Activated B cell treated with CpG ODN at 0.5 μM for 24 hours (primary cell): ENCODE data around the gene GRIK4. TPM values are rescaled to one million over a fixed set of nuclear protein-coding genes. Genes with fewer than 3 reads are reported as not detected.

Source experiments
- ATAC-seq: fragments of 200-7000 bp; cut with Tn5 transposase; one replicate; pipeline ENCODE4 v1.10.0; 2021; ENCODE audit warnings: low read depth, mild to moderate bottlenecking, moderate library complexity
- CTCF ChIA-PET: fragments of 350-600 bp; sonication (Branson Sonifier 250); formaldehyde crosslinking; loops from one replicate; lab custom pipeline; 2021; ENCODE audit warnings: antibody characterized with exemption; lab: Charles Lee
- POLR2A ChIA-PET: fragments of 350-600 bp; sonication (Branson Sonifier 250); formaldehyde crosslinking; loops from one replicate; lab custom pipeline; 2021; ENCODE audit warnings: antibody characterized with exemption; lab: Charles Lee
- DNase-seq: peaks from one replicate; pipeline ENCODE4 v3.0.0; 2022
- H3K27ac Mint-ChIP-seq: one replicate; pipeline ENCODE4 v1.8.0; 2020; ENCODE audit warnings: mixed read lengths
- H3K27me3 Mint-ChIP-seq: one replicate; pipeline ENCODE4 v1.8.0; 2021; ENCODE audit warnings: mixed read lengths
- H3K36me3 Mint-ChIP-seq: one replicate; pipeline ENCODE4 v1.8.0; 2021; ENCODE audit warnings: low read depth, mixed read lengths
- H3K4me1 Mint-ChIP-seq: one replicate; pipeline ENCODE4 v1.8.0; 2021; ENCODE audit warnings: mixed read lengths
- H3K4me3 Mint-ChIP-seq: one replicate; pipeline ENCODE4 v1.8.0; 2020; ENCODE audit warnings: mild to moderate bottlenecking, mixed read lengths
- H3K9me3 Mint-ChIP-seq: one replicate; pipeline ENCODE4 v1.8.0; 2020; ENCODE audit warnings: mixed read lengths
- CTCF ChIP-seq: fragments of 200-600 bp; IDR thresholded peaks from one replicate; pipeline ENCODE4 v1.8.0; 2022; ENCODE audit warnings: antibody characterized with exemption, mild to moderate bottlenecking
- intact Hi-C: fragments of 100-400 bp; cut with micrococcal nuclease; formaldehyde crosslinking; loops from one replicate; pipeline ENCODE4 v1.15.1; 2024
- total RNA-seq: library from RNA; stranded (reverse); gene quantifications from 2 replicates; pipeline ENCODE4 v1.2.3, GENCODE V29; 2022

The GRIK4 gene
- total RNA-seq, 1 donor from 2014 or later: not detected

- no peak overlapping the region for H3K4me3 Mint-ChIP-seq
- no peak for ATAC-seq
- H3K27me3 Mint-ChIP-seq: no peaks in the 10 kb centered on the region
- TF ChIP-seq CTCF: no peak
- no peak for DNase-seq
- intact Hi-C loops: no loop called here
- H3K4me1 Mint-ChIP-seq: peaks cover 3% of the 10 kb centered on the region
- no peaks in the 10 kb centered on the region for H3K9me3 Mint-ChIP-seq
- POLR2A ChIA-PET: no interaction called here
- no peak overlapping the region for H3K27ac Mint-ChIP-seq
- H3K36me3 Mint-ChIP-seq: peaks cover 8% of the 10 kb centered on the region
- CTCF ChIA-PET: no interaction called here
Observed at GRCh38 chr11:121032546-121032945, 521.0 kb downstream of the GRIK4 start.

- TF ChIP-seq CTCF: no peak
- Mint-ChIP-seq H3K9me3 (no peaks in the 10 kb centered on the region), H3K27ac (no peak overlapping the region), H3K27me3 (no peaks in the 10 kb centered on the region), H3K36me3 (peaks cover 8% of the 10 kb centered on the region), H3K4me3 (no peak overlapping the region), H3K4me1 (peaks cover 3% of the 10 kb centered on the region)
- ATAC-seq: no peak
- intact Hi-C loops: no loop called here
- ChIA-PET CTCF (no interaction called here), POLR2A (no interaction called here)
- DNase-seq: no peak
Observed at GRCh38 chr11:121033635-121034034, 522.1 kb downstream of the GRIK4 start.

- Mint-ChIP-seq H3K9me3 (no peaks in the 10 kb centered on the region), H3K4me3 (no peak overlapping the region), H3K27ac (no peak overlapping the region), H3K4me1 (no peaks in the 10 kb centered on the region), H3K27me3 (no peaks in the 10 kb centered on the region), H3K36me3 (peaks cover 3% of the 10 kb centered on the region)
- intact Hi-C loops: no loop called here
- ChIA-PET CTCF (no interaction called here), POLR2A (no interaction called here)
- DNase-seq (no peak), ATAC-seq (no peak)
- TF ChIP-seq CTCF: no peak
Observed at GRCh38 chr11:121035169-121035755, 523.7 kb downstream of the GRIK4 start.

DNA sequence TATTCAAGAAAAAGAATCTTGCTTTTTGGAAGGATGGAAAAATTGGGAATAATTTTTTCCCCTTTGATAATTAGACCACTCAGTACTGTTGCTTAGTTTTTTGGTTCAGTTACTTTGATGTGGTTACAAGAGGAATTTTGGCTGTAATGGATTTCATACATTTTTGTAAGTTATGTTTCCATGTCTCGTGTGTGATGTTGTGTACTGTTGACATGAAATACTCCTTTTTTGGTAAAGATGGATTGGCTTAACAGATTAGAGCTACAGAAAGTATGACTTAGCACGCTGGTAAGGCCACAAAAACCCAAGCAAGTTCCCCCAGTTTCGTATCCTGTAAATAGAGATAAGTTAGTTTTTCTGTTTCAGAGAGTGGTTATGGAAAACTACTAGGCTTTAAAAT is 524.2 kb downstream of the GRIK4 start:
- CTCF ChIA-PET: no interaction called here

GRCh38 chr11:121037016-121037415 is 525.5 kb downstream of the GRIK4 start:
- intact Hi-C loops: no loop called here
- H3K9me3 Mint-ChIP-seq: no peaks in the 10 kb centered on the region
- no peak overlapping the region for H3K4me3 Mint-ChIP-seq
- H3K27ac Mint-ChIP-seq: no peak overlapping the region
- DNase-seq: no peak
- ChIA-PET POLR2A (no interaction called here), CTCF (no interaction called here)
- no peak for ATAC-seq
- TF ChIP-seq CTCF: no peak
- H3K4me1 Mint-ChIP-seq: no peaks in the 10 kb centered on the region
- peaks cover 2% of the 10 kb centered on the region for H3K36me3 Mint-ChIP-seq
- H3K27me3 Mint-ChIP-seq: no peaks in the 10 kb centered on the region

More for the DNA sequence above, 524.2 kb downstream of the GRIK4 start:
- POLR2A ChIA-PET: no interaction called here
- no peak for DNase-seq
- ATAC-seq: no peak
- H3K4me3 Mint-ChIP-seq: no peak overlapping the region
- no peaks in the 10 kb centered on the region for H3K27me3 Mint-ChIP-seq
- peaks cover 2% of the 10 kb centered on the region for H3K36me3 Mint-ChIP-seq
- TF ChIP-seq CTCF: no peak
- H3K9me3 Mint-ChIP-seq: no peaks in the 10 kb centered on the region
- H3K27ac Mint-ChIP-seq: no peak overlapping the region
- intact Hi-C loops: no loop called here
- H3K4me1 Mint-ChIP-seq: no peaks in the 10 kb centered on the region

Other genes starting within 250 kb of the GRIK4 start
- 0.15 and 0.22 TPM in 2 replicates for gene TLCD5, start 186.4 kb upstream of the GRIK4 start, total RNA-seq
- gene ARHGEF12, start 175.3 kb upstream of the GRIK4 start, total RNA-seq: 20.9 and 25.8 TPM in 2 replicates